Measurements from ENCODE around the gene HSCB.

The HSCB gene

DNA sequence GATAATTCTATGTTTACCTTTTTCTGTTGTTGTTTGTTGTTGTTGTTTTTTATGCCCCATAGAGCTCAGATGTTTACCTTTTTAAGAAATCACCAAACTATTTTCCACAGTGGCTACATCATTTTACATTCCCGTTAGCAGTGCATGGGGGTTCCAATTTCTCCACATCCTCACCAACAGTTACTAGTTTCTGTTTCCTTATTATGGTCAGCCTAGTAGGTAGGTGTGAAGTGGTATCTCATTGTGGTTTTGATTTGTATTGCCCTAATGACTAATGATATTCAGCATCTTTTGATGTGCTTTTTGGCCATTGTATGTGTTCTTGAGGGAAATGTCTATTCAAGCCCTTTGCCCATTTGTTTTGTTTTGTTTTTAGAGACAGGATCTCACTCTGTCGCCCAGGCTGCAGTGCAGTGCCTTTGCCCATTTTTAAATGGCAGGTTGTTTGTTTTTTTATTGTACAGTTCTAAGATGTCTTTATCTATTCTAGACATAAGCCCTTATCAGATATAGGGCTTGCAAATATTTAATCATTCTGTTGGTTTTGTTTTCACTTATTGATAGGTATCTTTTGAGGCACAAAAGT is 27.7 kb upstream of the HSCB start:
- Histone ChIP-seq H3K4me1 (ENCODE audit: control insufficient read depth in 2 of 2, insufficient read depth in 2 of 2, low read length in 2 of 2) (no peaks in the 10 kb centered on the region), H3K4me3 (ENCODE audit: low read length in 2 of 2) (no peak overlapping the region), H3K27me3 (ENCODE audit: control insufficient read depth in 2 of 2, insufficient read depth in 2 of 2, low read length in 2 of 2) (no peaks in the 10 kb centered on the region), H3K36me3 (ENCODE audit: control insufficient read depth in 2 of 2, insufficient read depth in 2 of 2, low read length in 2 of 2) (no peaks in the 10 kb centered on the region), H3K9me3 (ENCODE audit: control insufficient read depth in 2 of 2, low read length in 2 of 2) (no peaks in the 10 kb centered on the region), H3K27ac (ENCODE audit: low read depth in 2 of 2, low read length in 2 of 2) (no peak overlapping the region), H3K9ac (ENCODE audit: low read depth in 1 of 2, low read length in 2 of 2) (no peak overlapping the region)

DNA sequence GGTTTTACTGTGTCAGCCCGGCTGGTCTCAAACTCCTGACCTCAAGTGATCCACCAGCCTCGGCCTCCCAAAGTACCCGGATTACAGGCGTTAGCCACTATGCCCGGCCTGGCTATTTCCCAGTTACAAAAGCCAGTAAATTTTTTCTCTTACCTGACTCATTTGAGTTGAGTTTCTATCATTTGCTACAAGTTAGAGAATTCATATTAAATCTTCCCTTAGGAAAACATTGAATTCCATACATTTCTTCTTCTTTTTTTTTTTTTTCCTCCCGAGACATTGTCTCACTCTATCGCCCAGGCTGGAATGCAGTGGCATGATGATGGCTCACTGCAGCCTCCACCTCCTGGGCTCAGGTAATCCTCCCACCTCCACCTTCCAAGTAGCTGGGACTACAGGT is 26.2 kb upstream of the HSCB start:
- Histone ChIP-seq H3K9me3 (ENCODE audit: control insufficient read depth in 2 of 2, low read length in 2 of 2) (no peaks in the 10 kb centered on the region), H3K27ac (ENCODE audit: low read depth in 2 of 2, low read length in 2 of 2) (no peak overlapping the region), H3K4me3 (ENCODE audit: low read length in 2 of 2) (no peak overlapping the region), H3K27me3 (ENCODE audit: control insufficient read depth in 2 of 2, insufficient read depth in 2 of 2, low read length in 2 of 2) (no peaks in the 10 kb centered on the region), H3K4me1 (ENCODE audit: control insufficient read depth in 2 of 2, insufficient read depth in 2 of 2, low read length in 2 of 2) (no peaks in the 10 kb centered on the region), H3K9ac (ENCODE audit: low read depth in 1 of 2, low read length in 2 of 2) (no peak overlapping the region), H3K36me3 (ENCODE audit: control insufficient read depth in 2 of 2, insufficient read depth in 2 of 2, low read length in 2 of 2) (peaks cover 0 to 2% of the 10 kb centered on the region in 2 donors)

DNA sequence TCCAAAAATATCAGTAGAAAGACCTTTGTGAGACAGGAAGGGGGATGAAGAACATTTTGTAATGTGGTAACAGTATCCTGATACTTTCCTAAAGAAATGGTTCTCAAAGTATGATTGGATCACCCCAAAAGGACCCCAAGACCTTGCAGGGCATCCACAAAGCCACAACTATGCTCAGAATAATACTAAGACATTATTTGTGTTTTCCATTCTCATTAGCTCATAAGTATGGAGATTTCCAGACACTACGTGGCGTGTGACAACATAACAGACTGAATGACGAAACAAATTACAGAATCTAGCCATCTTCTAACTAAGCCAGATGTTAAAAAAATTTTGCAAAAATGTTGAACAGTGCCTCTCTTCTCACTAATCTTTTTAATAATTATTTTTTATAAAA is 25.2 kb upstream of the HSCB start:
- H3K9me3 ChIP-seq (ENCODE audit: control insufficient read depth in 2 of 2, low read length in 2 of 2) = no peaks in the 10 kb centered on the region
- peaks cover 0 to 2% of the 10 kb centered on the region in 2 donors for H3K36me3 ChIP-seq (ENCODE audit: control insufficient read depth in 2 of 2, insufficient read depth in 2 of 2, low read length in 2 of 2)
- H3K27me3 ChIP-seq (ENCODE audit: control insufficient read depth in 2 of 2, insufficient read depth in 2 of 2, low read length in 2 of 2) = no peaks in the 10 kb centered on the region

DNA sequence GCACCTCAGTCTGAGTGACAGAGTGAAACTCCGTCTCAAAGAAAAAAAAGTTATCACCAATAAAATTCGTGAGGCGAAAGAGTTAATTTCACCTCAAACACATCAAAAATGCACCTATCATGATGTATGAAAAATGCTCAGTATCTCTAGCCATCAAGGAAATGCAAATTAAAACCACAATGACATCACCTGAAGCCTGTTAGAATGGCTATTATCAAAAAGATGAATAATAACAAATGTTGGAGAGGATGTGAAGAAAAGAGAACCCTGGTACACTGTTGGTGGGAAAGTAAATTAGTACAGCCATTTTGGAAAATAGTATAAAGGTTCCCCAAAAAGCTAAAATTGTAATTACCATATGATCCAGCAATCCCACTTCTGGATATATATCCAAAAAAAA is 23.8 kb upstream of the HSCB start:
- Histone ChIP-seq H3K27ac (ENCODE audit: low read depth in 2 of 2, low read length in 2 of 2) (no peak overlapping the region), H3K27me3 (ENCODE audit: control insufficient read depth in 2 of 2, insufficient read depth in 2 of 2, low read length in 2 of 2) (no peaks in the 10 kb centered on the region), H3K9ac (ENCODE audit: low read depth in 1 of 2, low read length in 2 of 2) (no peak overlapping the region), H3K9me3 (ENCODE audit: control insufficient read depth in 2 of 2, low read length in 2 of 2) (no peaks in the 10 kb centered on the region), H3K4me3 (ENCODE audit: low read length in 2 of 2) (no peak overlapping the region), H3K36me3 (ENCODE audit: control insufficient read depth in 2 of 2, insufficient read depth in 2 of 2, low read length in 2 of 2) (peaks cover 0 to 2% of the 10 kb centered on the region in 2 donors), H3K4me1 (ENCODE audit: control insufficient read depth in 2 of 2, insufficient read depth in 2 of 2, low read length in 2 of 2) (no peaks in the 10 kb centered on the region)

More for the DNA sequence above, 25.2 kb upstream of the HSCB start:
- Histone ChIP-seq H3K27ac (ENCODE audit: low read depth in 2 of 2, low read length in 2 of 2) (no peak overlapping the region), H3K4me3 (ENCODE audit: low read length in 2 of 2) (no peak overlapping the region), H3K4me1 (ENCODE audit: control insufficient read depth in 2 of 2, insufficient read depth in 2 of 2, low read length in 2 of 2) (no peaks in the 10 kb centered on the region), H3K9ac (ENCODE audit: low read depth in 1 of 2, low read length in 2 of 2) (no peak overlapping the region)

DNA sequence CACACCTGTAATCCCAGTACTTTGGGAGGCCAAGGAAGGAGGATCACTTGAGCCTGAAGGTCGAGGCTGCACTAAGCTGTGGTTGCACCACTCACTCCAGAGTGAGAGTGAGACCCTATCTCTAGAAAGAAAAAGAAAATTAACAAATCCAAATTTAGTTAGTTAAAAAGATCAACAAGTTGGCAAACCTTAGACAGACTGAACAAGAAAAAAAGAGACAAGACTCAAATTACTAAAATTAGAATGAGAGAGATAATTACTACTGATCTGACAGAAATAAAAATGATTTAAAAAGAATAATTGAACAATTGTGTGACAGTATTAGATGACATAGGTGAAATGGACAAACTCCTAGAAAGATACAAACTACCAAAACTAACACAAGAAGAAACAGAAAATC is 13.8 kb upstream of the HSCB start:
- Histone ChIP-seq H3K4me1 (ENCODE audit: control insufficient read depth in 2 of 2, insufficient read depth in 2 of 2, low read length in 2 of 2) (no peaks in the 10 kb centered on the region), H3K4me3 (ENCODE audit: low read length in 2 of 2) (no peak overlapping the region), H3K36me3 (ENCODE audit: control insufficient read depth in 2 of 2, insufficient read depth in 2 of 2, low read length in 2 of 2) (no peaks in the 10 kb centered on the region), H3K27ac (ENCODE audit: low read depth in 2 of 2, low read length in 2 of 2) (no peak overlapping the region), H3K9ac (ENCODE audit: low read depth in 1 of 2, low read length in 2 of 2) (no peak overlapping the region), H3K27me3 (ENCODE audit: control insufficient read depth in 2 of 2, insufficient read depth in 2 of 2, low read length in 2 of 2) (no peaks in the 10 kb centered on the region), H3K9me3 (ENCODE audit: control insufficient read depth in 2 of 2, low read length in 2 of 2) (no peaks in the 10 kb centered on the region)

DNA sequence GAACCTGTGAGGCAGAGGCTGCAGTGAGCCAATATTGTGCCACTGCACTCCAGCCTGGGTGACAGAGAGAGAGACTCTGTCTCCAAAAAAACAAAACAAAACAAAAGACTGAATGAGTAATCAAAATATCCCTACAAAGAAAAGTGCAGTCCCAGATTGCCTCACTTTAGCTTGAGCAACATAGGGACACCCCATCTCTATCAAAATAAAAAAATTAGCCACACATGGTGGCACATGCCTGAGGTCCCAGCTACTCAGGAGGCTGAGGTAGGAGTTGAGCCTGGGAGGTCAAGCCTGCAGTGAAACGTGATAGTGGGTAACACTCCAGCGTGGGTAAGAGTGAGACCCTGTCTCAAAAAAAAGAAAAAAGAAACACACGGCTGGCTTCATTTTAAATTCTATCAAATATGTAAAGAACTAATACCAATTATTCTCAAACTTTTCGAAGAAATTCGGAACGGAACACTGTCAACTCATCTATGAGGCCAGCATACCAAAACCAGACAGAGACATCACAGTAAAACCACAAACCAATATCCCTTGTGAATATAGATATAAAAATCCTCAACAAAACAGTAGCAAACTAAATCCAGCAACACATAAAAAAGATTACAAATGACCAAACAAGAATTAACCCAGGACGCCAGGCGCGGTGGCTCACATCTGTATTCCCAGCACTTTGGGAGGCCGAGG is 13.1 kb upstream of the HSCB start:
- Histone ChIP-seq H3K27me3 (ENCODE audit: control insufficient read depth in 2 of 2, insufficient read depth in 2 of 2, low read length in 2 of 2) (no peaks in the 10 kb centered on the region), H3K9me3 (ENCODE audit: control insufficient read depth in 2 of 2, low read length in 2 of 2) (no peaks in the 10 kb centered on the region), H3K36me3 (ENCODE audit: control insufficient read depth in 2 of 2, insufficient read depth in 2 of 2, low read length in 2 of 2) (peaks cover 0 to under 1% of the 10 kb centered on the region in 2 donors), H3K4me3 (ENCODE audit: low read length in 2 of 2) (no peak overlapping the region), H3K9ac (ENCODE audit: low read depth in 1 of 2, low read length in 2 of 2) (no peak overlapping the region), H3K27ac (ENCODE audit: low read depth in 2 of 2, low read length in 2 of 2) (no peak overlapping the region), H3K4me1 (ENCODE audit: control insufficient read depth in 2 of 2, insufficient read depth in 2 of 2, low read length in 2 of 2) (no peaks in the 10 kb centered on the region)

DNA sequence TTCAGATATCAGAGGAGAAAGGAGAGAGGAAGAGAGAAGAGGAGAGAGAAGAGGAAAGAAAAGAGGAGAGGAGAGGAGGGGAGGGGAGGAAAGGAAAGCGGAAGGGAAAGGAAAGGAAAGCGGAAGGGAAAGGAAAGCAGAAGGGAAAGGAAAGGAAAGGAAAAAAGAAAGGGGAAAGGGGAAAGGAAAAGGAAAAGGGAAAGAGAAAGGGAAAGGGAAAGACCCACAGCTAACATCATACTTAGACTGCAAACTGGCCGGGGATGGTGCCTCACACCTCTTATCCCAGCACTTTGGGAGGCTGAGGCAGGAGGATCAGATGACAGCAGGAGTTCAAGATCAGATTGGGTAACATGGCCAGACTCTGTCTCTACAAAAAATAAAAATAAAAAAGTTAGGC is 11.7 kb upstream of the HSCB start:
- no peak overlapping the region for H3K4me3 ChIP-seq (ENCODE audit: low read length in 2 of 2)
- no peaks in the 10 kb centered on the region for H3K4me1 ChIP-seq (ENCODE audit: control insufficient read depth in 2 of 2, insufficient read depth in 2 of 2, low read length in 2 of 2)
- H3K36me3 ChIP-seq (ENCODE audit: control insufficient read depth in 2 of 2, insufficient read depth in 2 of 2, low read length in 2 of 2) = peaks cover 3 to 4% of the 10 kb centered on the region in 2 donors
- H3K9ac ChIP-seq (ENCODE audit: low read depth in 1 of 2, low read length in 2 of 2) = no peak overlapping the region
- no peak overlapping the region for H3K27ac ChIP-seq (ENCODE audit: low read depth in 2 of 2, low read length in 2 of 2)
- no peaks in the 10 kb centered on the region for H3K9me3 ChIP-seq (ENCODE audit: control insufficient read depth in 2 of 2, low read length in 2 of 2)
- no peaks in the 10 kb centered on the region for H3K27me3 ChIP-seq (ENCODE audit: control insufficient read depth in 2 of 2, insufficient read depth in 2 of 2, low read length in 2 of 2)

DNA sequence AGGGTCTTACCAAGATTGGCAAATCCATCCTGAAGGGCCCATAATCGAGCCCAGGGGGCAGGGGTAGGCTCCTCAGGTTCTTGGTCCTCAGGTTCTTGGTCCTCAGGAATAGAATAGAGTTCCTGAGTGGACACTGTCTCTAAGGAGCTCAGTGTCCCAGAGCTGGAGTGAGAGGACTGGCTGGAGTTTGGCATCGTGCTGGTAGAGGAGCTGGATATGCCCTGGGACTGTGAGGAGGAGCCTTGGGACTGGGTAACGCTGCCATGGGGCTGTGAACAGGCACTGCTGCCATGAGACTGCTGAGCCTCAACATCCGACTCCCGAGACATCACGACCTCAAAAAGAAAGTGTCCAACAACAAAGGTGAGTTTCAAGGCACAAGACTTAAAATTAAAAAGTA is 7.4 kb upstream of the HSCB start:
- Histone ChIP-seq H3K9ac (ENCODE audit: low read depth in 1 of 2, low read length in 2 of 2) (no peak overlapping the region), H3K27me3 (ENCODE audit: control insufficient read depth in 2 of 2, insufficient read depth in 2 of 2, low read length in 2 of 2) (no peaks in the 10 kb centered on the region), H3K36me3 (ENCODE audit: control insufficient read depth in 2 of 2, insufficient read depth in 2 of 2, low read length in 2 of 2) (peaks cover 3 to 4% of the 10 kb centered on the region in 2 donors), H3K4me1 (ENCODE audit: control insufficient read depth in 2 of 2, insufficient read depth in 2 of 2, low read length in 2 of 2) (no peaks in the 10 kb centered on the region), H3K4me3 (ENCODE audit: low read length in 2 of 2) (no peak overlapping the region), H3K9me3 (ENCODE audit: control insufficient read depth in 2 of 2, low read length in 2 of 2) (no peaks in the 10 kb centered on the region), H3K27ac (ENCODE audit: low read depth in 2 of 2, low read length in 2 of 2) (no peak overlapping the region)

DNA sequence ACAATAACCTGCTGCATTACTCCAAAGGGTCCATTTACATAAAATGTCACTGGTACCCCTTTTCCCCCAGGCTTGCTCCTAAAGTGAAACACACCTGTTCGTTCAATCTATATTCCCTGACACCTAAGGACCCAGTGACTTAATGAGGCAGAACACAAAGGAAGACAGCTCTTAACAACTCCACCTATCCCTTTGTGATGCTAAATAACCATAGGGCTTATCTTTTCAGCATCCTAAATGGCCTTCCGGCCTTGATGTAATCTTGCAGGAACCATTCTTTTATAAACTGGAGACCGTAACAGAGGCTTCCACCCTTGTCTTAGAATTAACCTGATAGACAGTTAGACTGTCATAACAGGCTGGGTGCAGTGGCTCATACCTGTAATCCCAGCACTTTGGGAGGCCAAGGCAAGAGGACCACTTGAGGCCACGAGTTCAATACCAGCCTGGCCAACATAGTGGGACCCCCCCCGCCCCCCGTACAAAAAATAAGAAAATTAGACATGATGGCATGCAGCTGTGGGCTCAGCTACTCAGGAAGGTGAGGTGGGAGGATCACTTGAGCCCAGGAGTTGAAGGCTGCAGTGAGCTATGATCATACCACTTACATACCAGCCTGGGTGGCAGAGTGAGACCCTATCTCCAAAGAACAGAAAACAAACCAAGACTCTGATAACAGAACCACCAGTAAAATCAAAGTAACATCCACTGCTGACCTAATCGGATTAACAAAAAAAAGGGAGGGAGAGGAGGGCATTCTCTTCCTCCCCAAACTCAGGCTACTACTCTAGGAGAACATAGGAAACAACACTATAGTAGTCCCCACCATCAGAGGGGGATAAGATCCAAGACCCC is 5.3 kb upstream of the HSCB start:
- no peaks in the 10 kb centered on the region for H3K27me3 ChIP-seq (ENCODE audit: control insufficient read depth in 2 of 2, insufficient read depth in 2 of 2, low read length in 2 of 2)
- H3K27ac ChIP-seq (ENCODE audit: low read depth in 2 of 2, low read length in 2 of 2) = no peak overlapping the region
- peaks cover 3 to 4% of the 10 kb centered on the region in 2 donors for H3K36me3 ChIP-seq (ENCODE audit: control insufficient read depth in 2 of 2, insufficient read depth in 2 of 2, low read length in 2 of 2)
- no peaks in the 10 kb centered on the region for H3K4me1 ChIP-seq (ENCODE audit: control insufficient read depth in 2 of 2, insufficient read depth in 2 of 2, low read length in 2 of 2)
- H3K9ac ChIP-seq (ENCODE audit: low read depth in 1 of 2, low read length in 2 of 2) = no peak overlapping the region
- no peaks in the 10 kb centered on the region for H3K9me3 ChIP-seq (ENCODE audit: control insufficient read depth in 2 of 2, low read length in 2 of 2)
- no peak overlapping the region for H3K4me3 ChIP-seq (ENCODE audit: low read length in 2 of 2)

DNA sequence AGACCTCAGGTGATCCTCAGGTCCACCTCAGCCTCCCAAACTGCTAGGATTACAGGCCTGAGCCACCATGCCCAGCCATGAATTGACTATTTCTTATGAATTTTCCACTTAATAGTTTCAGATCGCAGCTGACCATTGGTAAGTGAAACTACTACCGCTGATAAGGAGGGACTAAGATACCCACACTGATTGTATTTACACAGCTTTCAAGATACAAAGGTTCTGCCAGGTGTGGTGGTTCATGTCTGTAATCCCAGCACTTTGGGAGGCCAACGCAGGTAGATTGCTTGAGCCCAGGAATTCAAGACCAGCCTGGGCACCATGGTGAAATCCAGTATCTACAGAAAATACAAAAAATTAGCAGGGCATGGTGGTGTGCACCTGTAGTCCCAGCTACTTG is 4.1 kb upstream of the HSCB start:
- peaks cover 2 to 4% of the 10 kb centered on the region in 2 donors for H3K4me1 ChIP-seq (ENCODE audit: control insufficient read depth in 2 of 2, insufficient read depth in 2 of 2, low read length in 2 of 2)
- H3K9me3 ChIP-seq (ENCODE audit: control insufficient read depth in 2 of 2, low read length in 2 of 2) = no peaks in the 10 kb centered on the region
- H3K9ac ChIP-seq (ENCODE audit: low read depth in 1 of 2, low read length in 2 of 2) = no peak overlapping the region
- no peak overlapping the region for H3K4me3 ChIP-seq (ENCODE audit: low read length in 2 of 2)
- no peaks in the 10 kb centered on the region for H3K27me3 ChIP-seq (ENCODE audit: control insufficient read depth in 2 of 2, insufficient read depth in 2 of 2, low read length in 2 of 2)
- peaks cover 3 to 4% of the 10 kb centered on the region in 2 donors for H3K36me3 ChIP-seq (ENCODE audit: control insufficient read depth in 2 of 2, insufficient read depth in 2 of 2, low read length in 2 of 2)
- no peak overlapping the region for H3K27ac ChIP-seq (ENCODE audit: low read depth in 2 of 2, low read length in 2 of 2)

Measured in mucosa of rectum (tissue), 2 donors.